Muscle of leg (tissue), 16 donors: ENCODE measurements around the gene TPM1. TPM values are rescaled to one million over a fixed set of nuclear protein-coding genes. Genes with fewer than 3 reads are reported as not detected.
A peak's percentile ranks its signal among the peaks of the same experiment; 100 is the strongest.
"Not testable (repeated sequence)": the region's sequence is repeated elsewhere in the genome, so short reads cannot be mapped to it uniquely, and the experiment has no call there.

Experiments used
- DNase-seq: peaks from one replicate; pipeline ENCODE4 v3.0.0; 2013
- H3K27ac ChIP-seq: one replicate; pipeline ENCODE4 v1.5.1; 2013; ENCODE audit warnings: mild to moderate bottlenecking, low read length, control low read depth
- H3K27me3 ChIP-seq: one replicate; pipeline ENCODE4 v1.6.1; 2013; ENCODE audit warnings: low read length; ENCODE audit not compliant: control insufficient read depth, insufficient read depth
- H3K36me3 ChIP-seq: one replicate; pipeline ENCODE4 v1.6.1; 2013; ENCODE audit warnings: low read length; ENCODE audit not compliant: control insufficient read depth, insufficient read depth
- H3K4me1 ChIP-seq: one replicate; pipeline ENCODE4 v1.6.1; 2013; ENCODE audit warnings: low read length; ENCODE audit not compliant: control insufficient read depth, insufficient read depth
- H3K4me3 ChIP-seq: one replicate; pipeline ENCODE4 v1.5.1; 2013; ENCODE audit warnings: low read length, control low read depth
- H3K9me3 ChIP-seq: replicated peaks from 2 replicates; pipeline ENCODE4 v1.6.1; 2013; ENCODE audit warnings: low read depth, low read length; ENCODE audit not compliant: control insufficient read depth
- WGBS: methylation state at CpG from one replicate; pipeline ENCODE4 v1.1.5; 2013; ENCODE audit warnings: missing lambda C conversion rate; ENCODE audit not compliant: insufficient coverage; 5-methylcytosine and 5-hydroxymethylcytosine counted together
- long read RNA-seq, 11 donors: transcript quantifications; one replicate each; lab custom pipeline, GENCODE V29; 2026
- polyA plus RNA-seq, 8 donors: library from polyadenylated mRNA; unstranded; fragments of 120-200 nt; gene quantifications; one replicate each; pipeline versions ENCODE4 v1.2.1 to v1.2.3, GENCODE V29; 2013; ENCODE audit warnings: inconsistent platforms in 1 of 8, low replicate concordance in 1 of 8; ENCODE audit not compliant: insufficient read length in 8 of 8, insufficient read depth in 1 of 8
- total RNA-seq: library from RNA; stranded (reverse); fragments of 120-200 nt; gene quantifications from one replicate; pipeline ENCODE4 v1.2.4, GENCODE V29; 2013

TPM1 gene
- total RNA-seq (4,342 TPM), polyA plus RNA-seq (1,000 to 10,000 TPM; 1,893 to 5,870 (median 4,320) TPM)
- long read RNA-seq, donor 1, transcript TPM1-207 (10 exons, 1,049 nt): major isoform, 851 of 1,494 reads
- long read RNA-seq, donor 1, transcript TPM1-233 (2 exons, 3,957 nt): minor isoform, 13 of 1,494 reads
- long read RNA-seq, donor 1, transcript TPM1-222 (2 exons, 537 nt): minor isoform, 16 of 1,494 reads
- long read RNA-seq, donor 1, partial matches to known transcripts: 505 of 1,494 reads
- long read RNA-seq, donor 1, other reads (novel, unspliced or antisense): 98 of 1,494 reads
- long read RNA-seq, donor 2, transcript TPM1-233 (2 exons, 3,957 nt): minor isoform, 10 of 577 reads
- long read RNA-seq, donor 2, transcript TPM1-222 (2 exons, 537 nt): minor isoform, 26 of 577 reads
- long read RNA-seq, donor 2, transcript TPM1-207 (10 exons, 1,049 nt): major isoform, 213 of 577 reads
- long read RNA-seq, donor 2, partial matches to known transcripts: 306 of 577 reads
- long read RNA-seq, donor 2, other reads (novel, unspliced or antisense): 18 of 577 reads
- long read RNA-seq, donor 3, transcript TPM1-207 (10 exons, 1,049 nt): major isoform, 2,614 of 4,409 reads
- long read RNA-seq, donor 3, transcript TPM1-233 (2 exons, 3,957 nt): minor isoform, 40 of 4,409 reads
- long read RNA-seq, donor 3, transcript TPM1-213 (2 exons, 658 nt): minor isoform, 7 of 4,409 reads
- long read RNA-seq, donor 3, transcript TPM1-222 (2 exons, 537 nt): minor isoform, 32 of 4,409 reads
- long read RNA-seq, donor 3, partial matches to known transcripts: 1,334 of 4,409 reads
- long read RNA-seq, donor 3, other reads (novel, unspliced or antisense): 358 of 4,409 reads
- long read RNA-seq, donor 4, transcript TPM1-213 (2 exons, 658 nt): minor isoform, 5 of 2,890 reads
- long read RNA-seq, donor 4, transcript TPM1-222 (2 exons, 537 nt): minor isoform, 57 of 2,890 reads
- long read RNA-seq, donor 4, transcript TPM1-233 (2 exons, 3,957 nt): minor isoform, 35 of 2,890 reads
- long read RNA-seq, donor 4, transcript TPM1-207 (10 exons, 1,049 nt): major isoform, 1,204 of 2,890 reads
- long read RNA-seq, donor 4, partial matches to known transcripts: 1,402 of 2,890 reads
- long read RNA-seq, donor 4, other reads (novel, unspliced or antisense): 169 of 2,890 reads
- long read RNA-seq, donor 5, transcript TPM1-207 (10 exons, 1,049 nt): major isoform, 1,348 of 2,471 reads
- long read RNA-seq, donor 5, transcript TPM1-206 (9 exons, 1,717 nt): minor isoform, 15 of 2,471 reads
- long read RNA-seq, donor 5, transcript TPM1-233 (2 exons, 3,957 nt): minor isoform, 37 of 2,471 reads
- long read RNA-seq, donor 5, transcript TPM1-222 (2 exons, 537 nt): minor isoform, 39 of 2,471 reads
- long read RNA-seq, donor 5, partial matches to known transcripts: 819 of 2,471 reads
- long read RNA-seq, donor 5, other reads (novel, unspliced or antisense): 181 of 2,471 reads
- long read RNA-seq, donor 6, transcript TPM1-233 (2 exons, 3,957 nt): minor isoform, 56 of 8,154 reads
- long read RNA-seq, donor 6, transcript TPM1-222 (2 exons, 537 nt): minor isoform, 139 of 8,154 reads
- long read RNA-seq, donor 6, transcript TPM1-207 (10 exons, 1,049 nt): major isoform, 4,252 of 8,154 reads
- long read RNA-seq, donor 6, transcript TPM1-227 (10 exons, 1,097 nt): minor isoform, 8 of 8,154 reads
- long read RNA-seq, donor 6, partial matches to known transcripts: 3,127 of 8,154 reads
- long read RNA-seq, donor 6, other reads (novel, unspliced or antisense): 540 of 8,154 reads
- long read RNA-seq, donor 7, transcript TPM1-207 (10 exons, 1,049 nt): major isoform, 1,708 of 4,034 reads
- long read RNA-seq, donor 7, transcript TPM1-222 (2 exons, 537 nt): minor isoform, 89 of 4,034 reads
- long read RNA-seq, donor 7, transcript TPM1-208 (8 exons, 943 nt): minor isoform, 11 of 4,034 reads
- long read RNA-seq, donor 7, transcript TPM1-233 (2 exons, 3,957 nt): minor isoform, 39 of 4,034 reads
- long read RNA-seq, donor 7, partial matches to known transcripts: 1,961 of 4,034 reads
- long read RNA-seq, donor 7, other reads (novel, unspliced or antisense): 209 of 4,034 reads
- long read RNA-seq, donor 8, transcript TPM1-213 (2 exons, 658 nt): minor isoform, 6 of 2,798 reads
- long read RNA-seq, donor 8, transcript TPM1-222 (2 exons, 537 nt): minor isoform, 110 of 2,798 reads
- long read RNA-seq, donor 8, transcript TPM1-233 (2 exons, 3,957 nt): minor isoform, 50 of 2,798 reads
- long read RNA-seq, donor 8, transcript TPM1-207 (10 exons, 1,049 nt): major isoform, 1,010 of 2,798 reads
- long read RNA-seq, donor 8, partial matches to known transcripts: 1,460 of 2,798 reads
- long read RNA-seq, donor 8, other reads (novel, unspliced or antisense): 146 of 2,798 reads
- long read RNA-seq, donor 9, transcript TPM1-233 (2 exons, 3,957 nt): minor isoform, 45 of 3,686 reads
- long read RNA-seq, donor 9, transcript TPM1-207 (10 exons, 1,049 nt): major isoform, 1,421 of 3,686 reads
- long read RNA-seq, donor 9, transcript TPM1-213 (2 exons, 658 nt): minor isoform, 7 of 3,686 reads
- long read RNA-seq, donor 9, transcript TPM1-222 (2 exons, 537 nt): minor isoform, 116 of 3,686 reads
- long read RNA-seq, donor 9, partial matches to known transcripts: 1,926 of 3,686 reads
- long read RNA-seq, donor 9, other reads (novel, unspliced or antisense): 155 of 3,686 reads
- long read RNA-seq, donor 10, transcript TPM1-233 (2 exons, 3,957 nt): minor isoform, 71 of 5,036 reads
- long read RNA-seq, donor 10, transcript TPM1-222 (2 exons, 537 nt): minor isoform, 196 of 5,036 reads
- long read RNA-seq, donor 10, transcript TPM1-207 (10 exons, 1,049 nt): major isoform, 1,956 of 5,036 reads
- long read RNA-seq, donor 10, transcript TPM1-213 (2 exons, 658 nt): minor isoform, 9 of 5,036 reads
- long read RNA-seq, donor 10, partial matches to known transcripts: 2,520 of 5,036 reads
- long read RNA-seq, donor 10, other reads (novel, unspliced or antisense): 267 of 5,036 reads
- long read RNA-seq, donor 11, transcript TPM1-206 (9 exons, 1,717 nt): minor isoform, 5 of 3,519 reads
- long read RNA-seq, donor 11, transcript TPM1-222 (2 exons, 537 nt): minor isoform, 90 of 3,519 reads
- long read RNA-seq, donor 11, transcript TPM1-233 (2 exons, 3,957 nt): minor isoform, 47 of 3,519 reads
- long read RNA-seq, donor 11, transcript TPM1-207 (10 exons, 1,049 nt): major isoform, 1,764 of 3,519 reads
- long read RNA-seq, donor 11, partial matches to known transcripts: 1,347 of 3,519 reads
- long read RNA-seq, donor 11, other reads (novel, unspliced or antisense): 250 of 3,519 reads

- WGBS: 3% methylated on average over 57 of the region's 84 CpGs
- peak within 1 kb of the TSS; percentile 89 for H3K27ac ChIP-seq
- peaks cover 18% of the 10 kb centered on the region for H3K4me1 ChIP-seq
- H3K4me3 ChIP-seq: peak within 1 kb of the TSS; percentile 55
- peaks cover 42% of the 10 kb centered on the region for H3K27me3 ChIP-seq
- H3K36me3 ChIP-seq: peaks cover 12% of the 10 kb centered on the region
- H3K9me3 ChIP-seq: peaks cover 2% of the 10 kb centered on the region
- DNase-seq: peak; percentile 87
These were observed at the start of gene TPM1 for GRCh38 chr15:63041974-63042876. Gene TPM1 (plus strand): TSS chr15:63042747. CDS start chr15:63042830, 83 bp downstream.

GRCh38 chr15:62993066-62993465, 49.5 kb upstream of the TPM1 start:
- WGBS: 80% methylated on average over 5 of the region's 7 CpGs
- no peak overlapping the region for H3K27ac ChIP-seq
- peaks cover 3% of the 10 kb centered on the region for H3K4me1 ChIP-seq
- no peaks in the 10 kb centered on the region for H3K9me3 ChIP-seq
- no peaks in the 10 kb centered on the region for H3K36me3 ChIP-seq
- H3K27me3 ChIP-seq: no peaks in the 10 kb centered on the region
- no peak overlapping the region for H3K4me3 ChIP-seq
- DNase-seq: no peak

- not testable (repeated sequence) for H3K36me3 ChIP-seq, H3K27me3 ChIP-seq, DNase-seq, H3K4me1 ChIP-seq, H3K27ac ChIP-seq, H3K4me3 ChIP-seq, H3K9me3 ChIP-seq
- no CpG with 5 or more reads among the region's 4 CpGs for WGBS
These were observed 48.9 kb upstream of the TPM1 start for GRCh38 chr15:62993632-62994031.

- Histone ChIP-seq H3K4me1 (peaks cover 4% of the 10 kb centered on the region), H3K27ac (no peak overlapping the region), H3K4me3 (no peak overlapping the region), H3K27me3 (no peaks in the 10 kb centered on the region), H3K36me3 (no peaks in the 10 kb centered on the region), H3K9me3 (no peaks in the 10 kb centered on the region)
- WGBS: 62% methylated on average over 4 of the region's 4 CpGs
- DNase-seq: no peak
These were observed 48.1 kb upstream of the TPM1 start for GRCh38 chr15:62994439-62994838.

- Histone ChIP-seq H3K9me3 (no peaks in the 10 kb centered on the region), H3K27me3 (no peaks in the 10 kb centered on the region), H3K4me1 (peaks cover 7% of the 10 kb centered on the region), H3K4me3 (no peak overlapping the region), H3K27ac (no peak overlapping the region), H3K36me3 (no peaks in the 10 kb centered on the region)
- no peak for DNase-seq
- WGBS: 80% methylated on average over 1 of the region's 3 CpGs
These were observed 47.4 kb upstream of the TPM1 start for GRCh38 chr15:62994975-62995681.

- Histone ChIP-seq H3K36me3 (no peaks in the 10 kb centered on the region), H3K4me3 (no peak overlapping the region), H3K27me3 (no peaks in the 10 kb centered on the region), H3K27ac (no peak overlapping the region), H3K4me1 (peaks cover 7% of the 10 kb centered on the region), H3K9me3 (no peaks in the 10 kb centered on the region)
- 100% methylated on average over 2 of the region's 3 CpGs for WGBS
- DNase-seq: no peak
These were observed 45.1 kb upstream of the TPM1 start for GRCh38 chr15:62997441-62997840.
